GM19438 (cell line): ENCODE data around the gene CYLC2.

ENCODE experiments used
- ATAC-seq: cut with Tn5 transposase; IDR thresholded peaks from one replicate; pipeline ENCODE4 v1.9.1; 2021; ENCODE audit warnings: low read depth; ENCODE audit not compliant: unreplicated experiment

The CYLC2 gene, protein sequence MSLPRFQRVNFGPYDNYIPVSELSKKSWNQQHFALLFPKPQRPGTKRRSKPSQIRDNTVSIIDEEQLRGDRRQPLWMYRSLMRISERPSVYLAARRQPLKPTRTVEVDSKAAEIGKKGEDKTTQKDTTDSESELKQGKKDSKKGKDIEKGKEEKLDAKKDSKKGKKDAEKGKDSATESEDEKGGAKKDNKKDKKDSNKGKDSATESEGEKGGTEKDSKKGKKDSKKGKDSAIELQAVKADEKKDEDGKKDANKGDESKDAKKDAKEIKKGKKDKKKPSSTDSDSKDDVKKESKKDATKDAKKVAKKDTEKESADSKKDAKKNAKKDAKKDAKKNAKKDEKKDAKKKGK

DNA sequence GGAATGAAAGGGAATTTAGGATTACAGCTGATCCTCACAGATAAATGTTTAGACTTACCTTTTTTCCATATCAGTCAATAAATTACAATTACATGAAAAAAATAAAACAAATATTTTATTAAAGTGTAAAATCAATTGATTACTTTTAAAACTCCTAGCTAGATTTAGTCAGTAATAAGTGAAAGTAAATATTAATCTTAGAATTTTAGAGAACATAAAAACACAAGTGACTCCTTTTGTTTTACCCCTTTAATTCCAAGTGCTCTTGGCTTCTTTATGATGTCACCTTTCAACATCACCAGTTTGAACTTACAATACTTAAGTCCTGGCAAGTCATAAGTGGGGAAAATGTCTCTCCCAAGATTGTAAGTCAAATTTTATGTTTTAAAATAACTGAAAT lies at the start of gene CYLC2:
TSS of gene CYLC2 (plus strand) at position 301 of the 400 bp plus-strand sequence. CDS start at position 349, 48 bp downstream.
- ATAC-seq, result no peak

DNA sequence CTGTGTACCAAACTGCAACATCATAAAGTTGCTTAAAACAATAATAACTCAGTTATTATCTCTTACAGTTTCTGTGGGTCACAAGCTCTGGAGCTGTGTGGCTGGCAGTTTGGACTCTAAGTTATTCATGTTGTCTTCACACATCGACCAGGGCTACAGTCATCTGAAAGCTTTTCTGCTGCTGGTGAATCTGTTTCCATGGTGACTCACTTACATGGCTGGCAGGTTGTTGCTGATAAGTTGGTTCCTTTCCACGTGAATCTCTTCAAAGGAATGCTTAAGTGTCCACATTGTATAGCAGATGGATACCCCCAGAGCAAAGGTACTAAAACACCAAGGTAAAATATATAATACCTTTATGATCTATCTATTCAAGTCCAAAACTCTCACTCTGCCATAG lies 44.8 kb upstream of the CYLC2 start:
- ATAC-seq, result no peak

DNA sequence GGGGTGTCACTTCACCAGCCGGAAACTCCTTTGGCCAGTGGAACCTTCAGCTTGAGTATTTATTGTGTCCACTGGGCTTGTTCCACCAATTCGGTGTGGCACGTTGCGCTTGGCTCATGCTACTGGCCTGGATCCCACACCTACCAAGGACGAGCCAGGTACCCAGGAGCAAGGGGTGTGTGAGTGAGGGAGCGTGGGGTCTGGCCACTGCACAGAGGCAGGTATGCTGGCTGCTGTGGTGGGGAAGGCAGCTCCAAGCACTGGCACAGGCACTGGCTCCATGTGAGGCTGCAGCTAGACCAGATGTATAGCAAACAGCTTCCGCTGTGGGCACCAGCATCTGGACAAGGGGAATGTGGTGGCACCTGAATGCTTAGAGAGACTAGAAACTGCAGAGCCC lies 28.1 kb upstream of the CYLC2 start:
- no peak for ATAC-seq

DNA sequence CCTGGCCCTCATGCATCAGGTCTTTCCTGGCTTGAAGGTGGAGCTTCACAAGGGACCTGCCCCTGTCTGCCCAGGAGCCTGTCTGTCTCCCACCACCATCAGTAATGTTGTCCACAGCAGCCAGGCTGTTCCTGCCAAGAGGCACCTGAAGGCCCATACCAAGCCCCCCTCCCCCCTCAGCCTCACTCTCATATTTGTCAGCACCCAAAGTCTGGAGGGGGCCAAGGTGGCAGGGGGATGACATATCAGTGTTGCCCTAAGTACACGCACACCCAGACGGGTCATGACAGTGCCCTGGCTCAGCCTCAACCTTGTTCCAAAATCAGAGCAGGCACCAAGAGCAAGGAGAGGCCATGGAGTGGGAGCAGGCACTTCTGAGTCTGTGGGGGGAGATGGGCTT lies 27.2 kb upstream of the CYLC2 start:
- no peak for ATAC-seq

GRCh38 chr9:102972780-102973179 lies 22.4 kb upstream of the CYLC2 start:
- ATAC-seq, result no peak

GRCh38 chr9:102974530-102974929 lies 20.6 kb upstream of the CYLC2 start:
- no peak for ATAC-seq

DNA sequence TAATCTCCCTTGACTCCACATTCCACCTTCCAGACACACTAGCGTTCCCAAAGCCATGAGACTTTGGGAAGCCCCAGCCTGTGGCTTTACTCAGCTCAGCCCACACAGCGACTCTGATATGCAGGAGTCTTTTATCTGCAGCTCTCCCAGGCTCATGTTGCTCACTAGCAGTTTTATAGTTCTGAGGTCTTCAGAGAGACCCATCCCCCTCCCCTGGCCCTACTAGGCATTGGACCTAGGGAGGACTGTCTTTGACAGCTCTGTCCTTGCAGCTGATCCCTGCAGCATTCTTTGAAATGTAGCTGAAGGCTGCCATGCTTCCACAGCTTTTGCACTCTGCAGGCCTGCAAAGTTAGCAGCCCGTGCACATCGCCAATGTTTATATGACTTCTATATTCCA lies 19.9 kb upstream of the CYLC2 start:
- ATAC-seq, result no peak

GRCh38 chr9:102985162-102985895 lies 9.8 kb upstream of the CYLC2 start:
- ATAC-seq, result no peak

DNA sequence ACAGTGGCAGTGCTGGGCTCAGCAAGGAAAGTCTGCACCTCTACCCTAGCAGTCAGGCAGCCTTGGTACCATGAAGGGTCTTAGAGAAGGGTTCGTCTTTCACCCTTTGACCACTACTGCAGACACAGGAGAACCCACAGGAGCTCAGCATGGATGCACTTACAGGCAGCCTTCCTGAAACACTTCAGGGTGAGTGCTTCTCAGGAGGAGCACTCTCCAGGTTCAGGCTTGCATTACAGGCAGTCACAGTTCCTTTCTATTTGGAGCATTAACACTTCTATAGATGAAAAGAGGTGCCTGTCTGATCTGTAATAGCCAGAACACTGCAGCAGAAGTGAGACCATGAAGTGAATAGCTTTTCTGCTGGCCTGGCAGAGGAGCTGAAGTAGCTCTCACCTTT lies 8.7 kb upstream of the CYLC2 start:
- no peak for ATAC-seq

- ATAC-seq, result no peak
Measured at GRCh38 chr9:103003689-103004088, 8.6 kb downstream of the CYLC2 start.

DNA sequence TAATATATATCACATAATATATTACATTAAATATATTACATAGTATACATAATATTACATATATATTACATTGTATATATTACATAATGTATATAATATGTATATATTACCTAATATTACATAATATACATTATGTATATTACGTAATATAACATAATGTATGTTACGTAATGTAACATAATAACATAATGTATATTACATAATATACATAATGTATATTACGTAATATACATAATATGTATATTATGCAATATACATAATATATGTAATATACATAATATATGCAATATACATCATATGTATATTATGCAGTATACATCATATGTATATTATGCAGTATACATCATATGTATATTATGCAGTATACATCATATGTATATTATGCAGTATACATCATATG lies 19.1 kb downstream of the CYLC2 start:
- ATAC-seq, result no peak

DNA sequence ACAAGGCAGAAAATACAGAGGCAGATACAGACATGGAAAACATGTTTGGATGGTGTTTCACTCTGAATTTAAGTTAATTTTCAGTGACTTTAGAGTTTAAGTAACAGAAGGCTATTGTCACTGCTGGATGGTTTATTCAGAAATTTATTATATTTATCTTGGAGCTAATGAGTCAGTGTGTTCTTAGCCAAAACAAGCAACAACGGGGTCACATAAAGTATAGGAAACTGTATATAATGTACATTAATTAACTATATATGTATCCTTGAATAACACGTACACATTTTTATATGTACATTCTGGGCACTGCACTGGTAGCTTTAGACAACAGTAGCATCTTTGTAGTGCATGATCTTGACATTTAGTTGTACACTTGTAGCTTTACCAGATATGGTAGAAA lies 30.7 kb downstream of the CYLC2 start:
- no peak for ATAC-seq

DNA sequence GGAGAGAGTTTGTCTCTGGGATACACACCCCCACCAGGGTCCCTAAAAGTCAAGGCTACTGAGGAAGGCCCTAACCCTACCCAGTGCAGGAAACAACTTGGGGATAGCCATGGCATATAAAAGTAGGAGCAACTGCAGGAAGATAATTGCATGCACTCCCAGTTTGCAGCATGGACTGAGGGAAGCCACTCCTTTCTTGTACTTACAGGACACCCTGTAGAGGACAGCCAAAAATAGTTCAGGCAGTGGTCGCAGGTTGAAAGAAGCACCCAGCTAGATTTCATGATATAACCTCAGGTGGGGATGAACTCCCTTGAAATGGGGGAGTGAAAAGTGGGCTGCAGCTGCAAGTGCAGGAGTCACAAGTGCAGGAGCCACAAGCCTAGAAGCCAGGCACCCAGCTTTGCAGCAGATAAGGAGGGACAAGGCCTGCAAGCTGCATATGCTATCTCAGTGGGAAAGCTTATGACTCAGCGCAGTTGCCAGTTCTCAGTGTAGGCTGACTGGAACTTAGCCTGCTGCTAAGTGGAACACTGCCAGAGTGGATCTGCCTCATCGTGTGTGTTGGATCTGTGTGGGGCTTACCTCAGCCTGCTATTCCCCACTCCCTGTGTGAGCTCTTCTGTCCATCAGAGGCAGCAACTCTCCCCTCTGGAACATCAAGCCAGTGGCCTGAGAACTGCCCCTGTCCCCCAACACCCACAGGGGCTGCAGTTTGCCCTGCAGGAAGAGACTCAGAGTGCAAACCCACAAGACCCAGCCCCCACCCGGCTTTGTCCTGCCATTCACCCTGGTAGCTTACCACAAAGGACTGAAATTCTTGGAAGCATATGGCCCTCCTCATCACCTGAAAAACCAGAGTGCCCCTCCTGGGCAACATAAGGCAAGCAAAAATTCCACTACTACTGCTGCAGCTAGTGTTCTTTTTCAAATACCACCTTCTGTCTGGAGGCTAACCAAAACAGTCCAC lies 42.7 kb downstream of the CYLC2 start:
- no peak for ATAC-seq

DNA sequence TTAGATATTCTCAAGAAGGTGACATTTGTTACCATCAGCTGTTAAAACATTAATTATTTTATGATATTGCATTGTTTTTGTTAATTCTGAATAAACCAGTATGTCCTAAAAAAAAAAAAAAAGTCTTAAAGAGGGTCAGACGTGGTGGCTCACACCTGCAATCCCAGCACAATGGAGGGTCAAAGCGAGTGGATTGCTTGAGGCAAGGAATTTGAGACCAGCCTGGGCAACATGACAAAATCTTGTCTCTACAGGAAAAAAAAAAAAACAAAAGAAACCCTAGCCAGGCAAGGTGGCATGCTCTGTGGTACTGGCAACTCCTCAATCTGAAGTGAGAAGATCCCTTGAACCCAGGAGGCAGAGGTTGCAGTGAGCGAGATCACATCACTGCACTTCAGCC lies 46.8 kb downstream of the CYLC2 start:
- ATAC-seq, result no peak
